ENCODE results near the gene ZNF579. TPM values are rescaled to one million over a fixed set of nuclear protein-coding genes. Genes with fewer than 3 reads are reported as not detected.

The ZNF579 gene
- total and polyA plus RNA-seq, 2 of the 13 experiments (the other 11 are each of a cell fraction or from before 2014, with no cell fraction given) = 2.1 to 2.9 TPM

GRCh38 chr19:55599842-55600661 is 19.4 kb upstream of the ZNF579 start, which contains the start of gene ZNF524:
TSS of gene ZNF524 (plus strand) at chr19:55600288. CDS start at chr19:55602113, 1,825 bp downstream.
- peak; percentile 85 for DNase-seq (ENCODE audit: low spot score)
- POLR2A ChIA-PET = interaction anchor here (1.0 to 4.9 kb wide), 25 partner anchors 15 to 482 kb away, joined by 3 to 66 read pairs (median 6); partner anchors contain the start of genes HSPBP1, ISOC2, PPP1R12C and PPP6R1
- Histone ChIP-seq H3K9me3 (ENCODE audit: low read length) (no peaks in the 10 kb centered on the region), H3K27me3 (ENCODE audit: control insufficient read depth in 1 of 2, insufficient read depth in 2 of 2, low read length in 2 of 2) (no peaks in the 10 kb centered on the region; a peak in 1 of 5 replicates), H3K79me2 (ENCODE audit: insufficient read depth, low read length) (peaks cover 2% of the 10 kb centered on the region), H3K4me1 (ENCODE audit: insufficient read depth, low read length) (peaks cover 42% of the 10 kb centered on the region), H2AFZ (ENCODE audit: low read length) (peak within 1 kb of the TSS; percentile 98), H3K9ac (ENCODE audit: insufficient read depth, low read depth, low read length) (peak within 1 kb of the TSS; percentile 97), H4K20me1 (ENCODE audit: insufficient read depth, low read length) (0 out of 2 replicates have a peak, but pooled peaks cover 6% of the 10 kb centered on the region), H3K4me2 (ENCODE audit: low read depth, low read length) (peak within 1 kb of the TSS; percentile 88), H3K27ac (ENCODE audit: extremely low read length, insufficient read depth, low read length) (peak within 1 kb of the TSS; percentile 98), H3K4me3 (replicated peaks in 1 of 3; ENCODE audit: insufficient read depth in 1 of 3, low read depth in 2 of 3, low read length in 3 of 3) (peak within 1 kb of the TSS; percentile 73 to 94 (median 90)), H3K36me3 (replicated peaks in 1 of 2; ENCODE audit: control insufficient read depth in 1 of 2, insufficient read depth in 2 of 2, low read length in 2 of 2) (peaks cover 6 to 24% of the 10 kb centered on the region in 2 experiments; a peak in 4 of 5 replicates)
- WGBS (ENCODE audit: low lambda C conversion rate) = 0% methylated on average over 10 of the region's 97 CpGs
- TSS peak; percentile 50 for BruUV-seq (replicated peaks)
- CTCF ChIA-PET (ENCODE audit: low intra/inter-chr PET ratio, low total read pairs) = no interaction called here
- no peak for FAIRE-seq
- intact Hi-C loops (cut with micrococcal nuclease; ENCODE audit: unreplicated experiment) = loop anchor here (2.0 to 10.0 kb wide), 3 partner anchors 13 to 45 kb away; partner anchors contain the start of gene ZNF579
- peak; percentile 71 for ATAC-seq
- in situ Hi-C loops (cut with HindIII; ENCODE audit: extremely low pct_ligation_motif_present, low pct_unique_long_range_greater_than_20kb) = no loop called here
- TF ChIP-seq DZIP1 (CRISPR knock-in tag; IDR thresholded peaks at IDR 0.05) (no peak), MED1 (CRISPR knock-in tag; IDR thresholded peaks at IDR 0.05) (no peak), ZNF546 (CRISPR knock-in tag; conservative IDR thresholded peaks at IDR 0.05) (no peak), ZNF597 (CRISPR knock-in tag; IDR thresholded peaks at IDR 0.05) (no peak), NR2C2 (CRISPR knock-in tag; IDR thresholded peaks at IDR 0.05; ENCODE audit: borderline replicate concordance) (peak; percentile 92), FOXA3 (CRISPR knock-in tag; IDR thresholded peaks at IDR 0.05) (0 out of 2 replicates have a peak, but pooled peaks have one; percentile 15), ZNF335 (CRISPR knock-in tag; IDR thresholded peaks at IDR 0.05) (0 out of 2 replicates have a peak, but pooled peaks have one; percentile 10), TARDBP (CRISPR knock-in tag; IDR thresholded peaks at IDR 0.05) (peak; percentile 14; the same call in 1 of the 2 replicates), ZBTB14 (CRISPR knock-in tag; IDR thresholded peaks at IDR 0.05) (peak; percentile 87), TFDP1 (CRISPR knock-in tag; IDR thresholded peaks at IDR 0.05; ENCODE audit: borderline replicate concordance) (peak; percentile 93), ZNF670 (CRISPR knock-in tag; IDR thresholded peaks at IDR 0.05; ENCODE audit: borderline replicate concordance) (0 out of 2 replicates have a peak, but pooled peaks have one; percentile 87), ZNF672 (CRISPR knock-in tag; IDR thresholded peaks at IDR 0.05) (no peak), RBM22 (optimal IDR thresholded peaks at IDR 0.05; ENCODE audit: low read length) (peak; percentile 19), ZNF660 (CRISPR knock-in tag; IDR thresholded peaks at IDR 0.05; ENCODE audit: borderline replicate concordance, low read depth) (no peak)
